NCI-H146 (cell line): Measurements from ENCODE around the gene TLR4.

Experiments used
- DNase-seq: peaks from one replicate; lab custom pipeline; 2025; lab: John Stamatoyannopoulos, UW

The TLR4 gene

DNA sequence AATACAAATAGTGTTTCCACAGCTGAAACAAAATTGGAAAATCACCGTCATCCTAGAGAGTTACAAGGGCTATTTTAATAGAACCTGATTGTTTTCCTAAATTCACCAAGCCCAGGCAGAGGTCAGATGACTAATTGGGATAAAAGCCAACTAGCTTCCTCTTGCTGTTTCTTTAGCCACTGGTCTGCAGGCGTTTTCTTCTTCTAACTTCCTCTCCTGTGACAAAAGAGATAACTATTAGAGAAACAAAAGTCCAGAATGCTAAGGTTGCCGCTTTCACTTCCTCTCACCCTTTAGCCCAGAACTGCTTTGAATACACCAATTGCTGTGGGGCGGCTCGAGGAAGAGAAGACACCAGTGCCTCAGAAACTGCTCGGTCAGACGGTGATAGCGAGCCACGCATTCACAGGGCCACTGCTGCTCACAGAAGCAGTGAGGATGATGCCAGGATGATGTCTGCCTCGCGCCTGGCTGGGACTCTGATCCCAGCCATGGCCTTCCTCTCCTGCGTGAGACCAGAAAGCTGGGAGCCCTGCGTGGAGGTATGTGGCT, at the start of gene TLR4:
TSS of gene TLR4 (plus strand) at position 380 of the 552 bp plus-strand sequence. CDS start at position 450, 70 bp downstream.
- no peak for DNase-seq

- no peak for DNase-seq
These were observed 48.2 kb upstream of the TLR4 start for GRCh38 chr9:117656002-117656401.

- DNase-seq: no peak
These were observed 41.6 kb upstream of the TLR4 start for GRCh38 chr9:117662651-117663050.

GRCh38 chr9:117664419-117664818, 39.8 kb upstream of the TLR4 start:
- DNase-seq: no peak

- no peak for DNase-seq
These were observed 38.4 kb upstream of the TLR4 start for GRCh38 chr9:117665601-117666385.

GRCh38 chr9:117671468-117671867, 32.7 kb upstream of the TLR4 start:
- DNase-seq: no peak

DNA sequence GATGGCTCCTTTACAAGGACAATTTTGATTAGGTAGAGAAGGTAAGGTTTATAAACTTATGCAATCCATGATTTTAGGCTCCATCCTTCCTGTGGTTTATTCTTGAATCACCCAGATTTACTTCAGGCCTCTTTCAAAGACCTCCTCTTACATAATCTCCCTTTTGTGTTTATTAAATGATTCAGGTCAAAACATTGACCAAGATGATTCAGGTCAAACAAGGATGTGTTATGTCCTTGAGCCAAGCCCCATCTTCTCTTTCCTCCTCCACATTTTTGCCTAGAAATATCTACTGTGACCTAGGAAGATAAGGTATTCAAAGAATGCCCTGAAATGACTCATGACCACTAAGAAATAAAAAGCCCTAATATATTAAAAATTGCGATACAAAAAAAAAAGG, 31.8 kb upstream of the TLR4 start:
- DNase-seq: no peak

GRCh38 chr9:117677572-117677971, 26.6 kb upstream of the TLR4 start:
- no peak for DNase-seq

DNA sequence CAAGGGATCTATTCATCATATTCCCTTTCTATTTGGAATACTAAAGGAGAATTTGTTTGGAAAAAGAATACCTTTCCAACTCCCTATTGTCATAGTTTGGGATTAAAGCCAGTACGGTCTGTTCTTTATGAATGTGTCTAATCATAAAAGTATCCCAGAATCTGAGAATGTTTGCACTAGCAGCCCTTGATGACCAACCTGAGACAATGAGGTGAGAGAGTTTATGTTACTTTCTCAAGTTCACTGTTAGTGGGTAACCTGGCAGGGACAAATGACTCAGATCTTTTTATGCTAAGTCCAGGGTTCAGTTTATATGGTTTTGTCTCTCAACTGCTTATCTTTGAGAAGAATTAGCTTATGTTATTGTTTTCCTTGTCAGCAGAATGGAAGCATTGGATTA, 25.3 kb upstream of the TLR4 start:
- DNase-seq: no peak

- DNase-seq: no peak
These were observed 24.8 kb upstream of the TLR4 start for GRCh38 chr9:117679416-117679815.

DNA sequence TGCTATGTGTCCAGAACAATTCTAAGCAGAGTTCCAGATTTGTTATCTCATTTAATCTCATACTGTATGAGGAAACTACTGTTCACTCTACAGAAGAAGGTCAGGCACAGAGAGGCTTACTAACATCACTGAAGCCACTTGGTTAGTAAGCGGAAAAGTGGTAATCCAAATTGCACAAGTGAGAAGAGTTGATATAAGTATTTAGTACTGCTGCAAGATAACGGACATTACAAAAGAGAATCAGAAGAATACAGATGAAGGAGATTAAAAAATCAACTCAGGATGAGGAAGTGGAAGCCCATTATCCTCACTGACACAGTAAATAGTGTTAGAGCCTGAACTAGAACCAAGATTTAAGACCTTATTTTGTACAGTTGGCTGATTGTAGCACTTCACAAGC, 22.3 kb upstream of the TLR4 start:
- no peak for DNase-seq

DNA sequence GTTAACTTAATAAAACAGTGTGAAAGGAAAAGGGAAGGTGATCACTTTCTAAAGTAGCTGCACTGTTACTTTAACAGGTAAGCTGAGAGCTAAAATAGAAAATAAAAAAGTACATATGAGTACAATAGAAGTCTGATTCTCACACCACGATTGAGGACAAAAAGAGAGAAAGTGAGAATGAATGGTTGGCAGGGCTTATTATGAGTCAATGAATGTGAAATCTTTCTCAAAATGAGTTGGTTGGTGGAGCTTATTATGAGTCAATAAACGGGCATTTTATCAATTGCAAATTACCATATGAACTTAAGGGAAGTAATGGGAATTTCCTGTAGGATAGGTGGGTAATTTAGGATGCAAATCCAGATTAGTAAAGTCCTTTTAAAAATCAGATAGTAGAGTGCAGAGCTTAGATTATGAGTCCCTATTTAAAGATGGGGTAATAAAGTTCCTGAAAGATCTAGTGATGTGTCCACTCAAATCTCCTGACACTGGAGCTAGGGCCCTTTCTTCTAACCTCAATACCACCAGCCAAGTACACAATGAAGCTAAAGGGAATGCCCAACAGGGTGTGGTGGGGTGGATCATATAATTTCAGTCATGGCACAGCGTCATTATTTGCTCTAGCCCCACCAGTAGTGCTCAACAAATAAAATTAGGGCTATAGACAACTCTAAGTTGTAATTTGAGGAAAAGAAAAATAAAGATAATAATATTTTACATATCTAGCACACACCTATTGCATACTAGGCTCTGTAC, 21.1 kb upstream of the TLR4 start:
- DNase-seq: no peak

- no peak for DNase-seq
These were observed 16.7 kb upstream of the TLR4 start for GRCh38 chr9:117687532-117687931.

DNA sequence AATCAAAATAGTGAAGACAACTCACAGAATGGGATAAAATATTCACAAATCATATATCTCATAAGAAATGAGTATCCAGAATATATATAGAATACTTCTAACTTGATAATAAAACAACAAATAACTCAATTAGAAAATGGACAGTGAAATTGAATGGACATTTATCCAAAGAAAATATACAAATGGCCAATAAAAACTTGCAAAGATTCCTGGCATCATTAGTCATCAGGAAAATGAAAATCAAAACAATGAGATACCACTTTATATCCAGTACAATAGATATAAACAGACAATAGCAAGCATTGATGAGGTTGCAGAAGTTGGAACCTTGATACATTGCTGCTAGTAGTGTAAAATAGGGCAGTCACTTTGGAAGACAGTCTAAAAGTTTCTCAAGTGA, 12.8 kb upstream of the TLR4 start:
- no peak for DNase-seq

GRCh38 chr9:117696154-117696553, 8.0 kb upstream of the TLR4 start:
- no peak for DNase-seq

DNA sequence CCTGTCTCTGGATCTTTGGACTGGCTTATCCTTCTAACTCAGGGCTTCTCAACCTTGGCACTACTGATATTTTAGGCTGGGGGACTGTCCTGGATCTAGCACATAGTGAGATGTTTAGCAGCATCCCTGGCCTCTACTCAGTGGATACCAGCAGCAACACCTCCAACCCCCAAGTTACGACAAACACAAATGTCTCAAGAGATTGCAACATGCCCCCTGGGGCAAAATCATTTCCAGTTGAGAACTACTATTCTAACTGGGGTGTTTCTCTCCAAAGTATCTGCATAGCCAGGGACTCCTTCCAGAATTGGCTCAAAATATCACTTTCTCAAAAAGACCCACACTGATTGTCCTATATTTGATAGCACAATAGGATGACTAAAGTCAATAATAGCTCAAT, 7.2 kb upstream of the TLR4 start:
- DNase-seq: no peak

GRCh38 chr9:117703537-117703936, 666 bp upstream of the TLR4 start:
- DNase-seq: no peak

DNA sequence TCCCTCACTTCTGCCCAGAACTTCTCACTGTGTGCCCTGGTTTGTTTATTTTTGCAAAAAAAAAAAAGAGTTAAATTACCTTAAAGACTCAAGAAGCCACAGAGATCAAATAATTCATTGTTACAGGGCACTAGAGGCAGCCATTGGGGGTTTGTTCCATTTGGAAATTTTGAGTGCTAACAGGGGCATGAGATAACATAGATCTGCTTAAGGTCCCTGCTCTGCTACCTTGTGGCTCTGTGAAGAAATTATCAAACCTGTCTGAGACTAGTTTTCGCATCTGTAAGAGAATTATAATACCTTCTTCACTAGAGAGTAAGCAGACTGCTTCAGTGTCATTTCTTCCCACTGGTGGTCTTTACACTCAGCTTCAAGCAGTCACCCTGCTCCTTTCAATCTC, 394 bp downstream of the TLR4 start:
- no peak for DNase-seq

DNA sequence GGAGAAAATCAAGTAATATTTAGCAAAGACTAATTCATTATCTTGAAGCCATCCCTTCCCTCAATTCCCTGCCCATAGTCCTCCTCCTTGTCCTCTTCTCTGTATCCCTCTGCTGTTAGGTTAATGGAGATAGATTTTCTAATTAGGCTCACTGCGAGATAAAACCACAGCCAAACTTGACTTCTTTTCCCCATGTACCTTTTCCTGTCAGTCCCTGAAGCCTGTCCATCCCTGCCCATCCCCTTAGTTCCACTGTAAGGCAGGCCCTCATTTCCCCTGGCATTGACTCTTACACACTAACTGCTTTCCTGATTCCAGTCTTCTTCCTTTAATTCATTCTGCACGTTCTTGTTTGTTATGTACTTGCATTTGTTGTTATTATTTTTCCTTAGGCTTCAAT, 1.2 kb downstream of the TLR4 start:
- DNase-seq: no peak

DNA sequence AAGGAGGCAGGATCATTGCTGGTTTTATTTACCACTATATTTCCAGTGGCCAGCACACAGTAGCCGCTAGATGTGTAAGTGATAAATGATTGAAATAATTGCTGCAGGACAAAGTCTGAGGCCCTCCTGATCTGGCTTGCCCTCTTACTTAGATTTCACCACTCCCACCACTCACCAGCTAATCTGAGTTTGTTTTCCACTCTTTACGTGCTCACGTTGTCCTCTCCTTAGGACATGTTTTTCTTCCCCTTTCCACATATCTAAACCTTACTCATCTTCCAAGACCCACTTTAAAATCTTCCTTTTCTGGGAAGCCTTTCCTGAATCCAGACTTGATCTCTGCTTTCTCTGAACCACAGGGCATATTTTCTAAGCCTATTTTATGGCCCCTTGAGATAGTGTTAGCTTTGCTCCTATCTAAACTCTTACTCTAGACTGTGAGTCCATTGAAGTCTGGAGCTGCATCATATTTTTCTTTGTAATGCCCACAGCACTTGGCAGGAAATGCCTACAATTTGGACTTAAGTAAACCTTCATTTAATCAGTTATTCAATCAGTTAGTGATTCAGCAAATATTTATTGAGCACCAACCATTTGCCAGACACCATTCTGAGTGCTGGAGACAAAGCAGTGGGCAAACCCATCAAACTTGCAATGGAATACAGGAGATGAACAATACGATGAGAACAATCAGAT, 2.4 kb downstream of the TLR4 start:
- peak; percentile 2 for DNase-seq

GRCh38 chr9:117707561-117707960, 3.4 kb downstream of the TLR4 start:
- no peak for DNase-seq

GRCh38 chr9:117709936-117710335, 5.7 kb downstream of the TLR4 start:
- no peak for DNase-seq

- no peak for DNase-seq
These were observed 10.1 kb downstream of the TLR4 start for GRCh38 chr9:117714282-117714681.
